Measurements from ENCODE around the gene PHGDH.
"Not testable (repeated sequence)": the region's sequence is repeated elsewhere in the genome, so short reads cannot be mapped to it uniquely, and the experiment has no call there.

PHGDH gene

GRCh38 chr1:119697598-119697997 is 14.1 kb upstream of the PHGDH start:
- no peak for DNase-seq (ENCODE audit: low spot score)

GRCh38 chr1:119700326-119700725 is 11.4 kb upstream of the PHGDH start:
- DNase-seq (ENCODE audit: low spot score): no peak

GRCh38 chr1:119701659-119702058 is 10.1 kb upstream of the PHGDH start:
- DNase-seq (ENCODE audit: low spot score): no peak

- peak; percentile 30 for DNase-seq (ENCODE audit: low spot score)
These were observed 9.3 kb upstream of the PHGDH start for GRCh38 chr1:119702384-119702783.

- no peak for DNase-seq (ENCODE audit: low spot score)
These were observed 7.9 kb upstream of the PHGDH start for GRCh38 chr1:119703666-119704450.

GRCh38 chr1:119706599-119706998 is 5.1 kb upstream of the PHGDH start:
- not testable (repeated sequence) for DNase-seq (ENCODE audit: low spot score)

GRCh38 chr1:119711356-119711803 is 354 bp upstream of the PHGDH start:
- not testable (repeated sequence) for DNase-seq (ENCODE audit: low spot score)

- peak; percentile 83 for DNase-seq (ENCODE audit: low spot score)
These were observed 756 bp downstream of the PHGDH start for GRCh38 chr1:119712342-119713038.

- DNase-seq (ENCODE audit: low spot score): peak; percentile 14
These were observed 1.5 kb downstream of the PHGDH start for GRCh38 chr1:119713039-119713748.

GRCh38 chr1:119713749-119714456 is 2.2 kb downstream of the PHGDH start:
- no peak for DNase-seq (ENCODE audit: low spot score)

GRCh38 chr1:119714583-119714982 is 2.8 kb downstream of the PHGDH start:
- DNase-seq (ENCODE audit: low spot score): no peak

- DNase-seq (ENCODE audit: low spot score): peak; percentile 7
These were observed 3.8 kb downstream of the PHGDH start for GRCh38 chr1:119715542-119715941.

- DNase-seq (ENCODE audit: low spot score): no peak
These were observed 6.7 kb downstream of the PHGDH start for GRCh38 chr1:119718409-119718808.

GRCh38 chr1:119718972-119719371 is 7.2 kb downstream of the PHGDH start:
- DNase-seq (ENCODE audit: low spot score): no peak

- DNase-seq (ENCODE audit: low spot score): no peak
These were observed 9.2 kb downstream of the PHGDH start for GRCh38 chr1:119720866-119721440.

- no peak for DNase-seq (ENCODE audit: low spot score)
These were observed 10.2 kb downstream of the PHGDH start for GRCh38 chr1:119721896-119722295.

GRCh38 chr1:119724611-119725218 is 13.0 kb downstream of the PHGDH start:
- DNase-seq (ENCODE audit: low spot score): no peak

- no peak for DNase-seq (ENCODE audit: low spot score)
These were observed 13.9 kb downstream of the PHGDH start for GRCh38 chr1:119725626-119726025.

- no peak for DNase-seq (ENCODE audit: low spot score)
These were observed 16.3 kb downstream of the PHGDH start for GRCh38 chr1:119727991-119728390.

GRCh38 chr1:119729044-119729443 is 17.3 kb downstream of the PHGDH start:
- DNase-seq (ENCODE audit: low spot score): no peak

- DNase-seq (ENCODE audit: low spot score): no peak
These were observed 19.3 kb downstream of the PHGDH start for GRCh38 chr1:119731060-119731459.
